Stimulated activated CD4-positive, alpha-beta T cell treated with anti-CD3 and anti-CD28 coated beads, Interleukin-1b, Interleukin-23, amount 100 ng/mL, for 4 hours (primary cell): ENCODE data around the gene TMEM72.

Experiments
- DNase-seq, 2 donors: peaks; one replicate each; pipeline ENCODE4 v3.0.0-alpha.2; 2020; ENCODE audit warnings: low read depth in 2 of 2

The TMEM72 gene

DNA sequence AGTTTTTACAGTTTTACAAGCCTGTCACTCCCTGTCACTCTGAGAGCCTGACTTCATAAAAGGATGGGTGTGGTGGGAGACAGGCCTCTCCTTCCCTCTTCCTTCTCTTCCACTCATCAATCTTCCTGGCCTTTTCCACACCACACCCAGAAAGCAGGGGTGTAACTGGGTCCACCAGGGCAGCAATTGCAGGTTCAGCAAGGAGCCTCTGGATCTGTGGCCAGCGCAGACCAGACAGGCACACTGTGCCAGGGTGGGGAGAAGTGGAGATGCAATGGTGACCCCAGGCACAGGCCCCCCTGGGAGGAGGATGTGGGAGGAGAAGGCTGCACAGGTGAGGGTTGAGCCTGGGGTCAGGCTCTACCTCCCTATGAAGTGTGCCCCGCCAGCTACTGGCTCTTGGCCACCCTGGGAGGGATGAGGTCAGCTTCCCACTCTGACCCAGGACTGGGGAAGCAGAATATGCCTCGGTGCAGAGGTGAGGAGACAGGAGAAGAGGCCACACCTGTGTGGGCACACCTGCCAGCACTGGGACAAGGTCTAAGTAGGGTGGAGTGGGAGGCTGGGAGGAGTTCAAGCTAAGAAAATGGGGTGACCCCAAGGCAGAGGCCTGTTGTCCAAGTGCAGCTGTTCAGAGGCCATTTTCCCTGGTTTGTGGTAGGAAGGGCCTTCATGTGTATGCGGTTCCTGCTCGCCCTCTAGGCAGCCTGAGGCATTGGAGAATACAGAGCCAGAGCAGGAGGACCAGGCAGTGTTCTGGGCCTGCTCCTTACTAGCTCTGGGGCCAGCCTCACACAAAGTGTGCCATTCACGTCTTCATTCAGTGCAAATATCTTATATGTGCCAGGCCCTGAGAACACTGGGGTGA, 20.2 kb upstream of the TMEM72 start:
- DNase-seq: no peak

- no peak for DNase-seq
These were observed 19.4 kb upstream of the TMEM72 start for GRCh38 chr10:44891721-44892120.

DNA sequence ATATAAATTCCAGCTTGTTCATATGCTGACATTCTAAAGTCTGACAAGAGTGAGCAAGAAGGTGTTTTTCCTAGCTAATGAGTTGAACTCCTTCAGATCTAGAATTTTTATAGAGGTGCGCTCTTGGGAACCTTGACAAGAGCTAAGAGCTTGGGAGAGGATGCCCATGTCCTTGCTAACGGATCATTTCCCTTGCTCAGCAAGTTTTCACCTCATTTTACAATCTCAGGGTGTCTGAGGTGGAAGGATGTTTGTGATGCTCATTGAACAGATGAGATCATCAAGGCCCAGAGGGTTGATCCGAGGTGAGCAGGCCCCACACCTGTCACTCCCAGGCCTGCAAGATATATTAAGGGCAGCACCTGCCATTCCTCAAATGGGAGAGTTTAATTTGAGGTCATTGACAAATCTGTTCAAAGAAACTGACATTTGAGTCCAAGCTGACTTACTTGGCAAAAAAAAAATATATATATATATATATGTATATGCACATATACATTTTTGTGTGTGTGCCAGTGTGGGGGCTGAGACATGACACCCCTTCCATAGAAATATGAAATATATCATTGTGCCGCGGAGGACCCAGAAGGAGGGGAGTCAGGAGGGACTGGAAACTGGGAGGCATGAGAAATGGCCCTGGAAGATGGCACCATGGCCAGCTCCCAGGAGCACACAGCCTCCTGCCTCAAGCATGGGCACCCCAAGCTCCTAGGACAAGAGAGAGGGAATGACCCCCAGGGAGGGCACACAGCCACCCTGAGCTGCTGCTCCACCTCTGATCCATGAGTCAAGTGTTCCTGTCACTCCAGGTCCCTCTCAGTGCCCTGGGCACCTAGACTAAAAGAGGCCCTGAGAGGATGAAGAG, 17.3 kb upstream of the TMEM72 start:
- DNase-seq: no peak

DNA sequence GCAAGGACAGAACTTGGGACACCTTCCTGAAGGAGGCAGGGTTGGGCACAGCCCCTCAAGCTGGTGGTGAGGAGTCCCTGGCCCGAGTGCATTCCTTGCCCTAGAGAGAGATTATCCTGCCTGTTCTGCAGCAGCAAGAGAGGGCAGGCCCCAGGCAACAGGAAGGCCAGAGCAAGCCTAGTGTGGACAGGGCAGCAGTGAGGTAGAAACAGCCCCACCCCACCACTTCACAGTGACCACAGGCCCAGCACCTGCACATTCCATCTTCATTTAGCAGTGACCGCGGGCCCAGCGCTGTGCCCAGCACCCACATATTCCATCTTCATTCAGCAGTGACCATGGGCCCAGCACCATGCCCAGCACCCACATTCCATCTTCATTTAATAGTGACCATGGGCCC, 16.4 kb upstream of the TMEM72 start:
- no peak for DNase-seq

DNA sequence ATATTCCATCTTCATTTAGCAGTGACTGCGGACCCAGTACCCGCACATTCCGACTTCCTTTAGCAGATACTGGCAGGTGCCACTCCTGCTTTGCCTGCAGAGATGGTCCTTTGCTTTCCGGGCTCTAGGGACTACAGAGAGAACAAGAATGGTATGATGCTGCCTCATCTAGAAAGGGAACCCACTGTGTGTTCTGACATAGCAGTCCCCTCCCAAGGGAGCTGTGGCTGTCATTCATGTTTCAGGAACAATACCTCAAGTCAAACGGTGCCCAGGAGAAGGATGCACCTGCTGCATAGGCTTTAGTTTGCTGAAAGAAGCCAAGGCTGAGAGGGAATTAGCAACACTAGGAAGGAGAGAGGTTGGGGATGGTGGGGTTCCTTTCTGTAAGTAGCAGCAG, 15.9 kb upstream of the TMEM72 start:
- no peak for DNase-seq

DNA sequence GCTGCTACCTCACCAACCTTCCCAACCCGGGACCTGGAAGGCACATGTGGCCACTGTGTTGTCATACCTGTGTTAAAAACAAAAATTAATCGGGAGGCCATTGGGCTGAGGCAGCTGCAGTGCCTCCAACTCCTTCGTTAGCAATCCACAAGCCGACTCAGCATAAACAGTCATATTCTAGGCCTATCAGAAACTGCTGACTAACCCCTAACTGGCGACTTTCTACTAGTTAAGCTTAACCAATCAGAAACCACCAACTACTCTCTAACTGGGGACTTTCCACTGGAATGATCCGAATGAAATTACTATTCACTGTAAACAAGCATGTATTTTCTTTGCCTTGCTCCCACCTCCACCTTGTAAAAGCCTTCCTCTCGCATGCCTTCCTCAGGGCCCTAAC, 14.1 kb upstream of the TMEM72 start:
- no peak for DNase-seq

DNA sequence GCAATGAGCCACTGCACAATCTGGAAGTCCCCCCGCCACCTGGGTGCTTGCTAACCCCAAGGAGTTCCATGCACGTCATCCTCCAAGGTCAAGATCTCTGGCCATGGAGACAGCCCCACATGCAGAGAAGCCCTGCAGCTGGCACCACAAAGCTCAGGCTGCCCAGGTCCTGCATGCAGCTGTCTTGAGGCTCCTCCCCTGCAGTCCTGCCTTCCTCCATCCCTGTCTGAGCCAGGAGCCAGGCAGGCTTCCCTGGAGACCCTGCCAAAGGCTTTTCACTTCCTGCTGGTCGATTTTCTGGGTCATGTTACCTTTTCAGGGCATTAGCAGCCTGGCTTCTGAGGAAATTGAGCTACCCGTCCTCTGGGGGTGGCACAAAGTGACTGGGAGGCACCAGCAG, 12.5 kb upstream of the TMEM72 start:
- no peak for DNase-seq

GRCh38 chr10:44899450-44900080, 11.6 kb upstream of the TMEM72 start:
- DNase-seq: no peak

GRCh38 chr10:44902941-44903545, 8.1 kb upstream of the TMEM72 start:
- DNase-seq: no peak

DNA sequence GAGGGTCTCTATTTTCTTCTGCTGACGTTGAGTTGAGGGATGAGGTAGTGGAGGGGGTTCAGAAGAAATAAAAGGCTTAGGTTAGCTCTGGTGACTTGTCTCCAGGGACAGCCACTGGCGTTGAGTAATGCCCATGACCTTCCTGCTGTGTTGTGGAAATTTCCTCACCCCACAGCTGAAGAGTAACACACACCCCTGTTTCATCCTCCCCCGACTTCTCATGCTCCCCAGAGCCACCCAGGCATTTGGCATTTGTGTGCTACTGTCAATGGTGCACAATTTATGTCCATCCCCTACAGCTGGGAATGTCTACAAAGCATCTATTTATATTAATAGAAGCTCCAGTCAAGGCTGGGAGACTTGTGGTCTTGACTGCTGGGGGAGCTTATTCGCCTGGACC, 4.7 kb upstream of the TMEM72 start:
- DNase-seq: no peak

DNA sequence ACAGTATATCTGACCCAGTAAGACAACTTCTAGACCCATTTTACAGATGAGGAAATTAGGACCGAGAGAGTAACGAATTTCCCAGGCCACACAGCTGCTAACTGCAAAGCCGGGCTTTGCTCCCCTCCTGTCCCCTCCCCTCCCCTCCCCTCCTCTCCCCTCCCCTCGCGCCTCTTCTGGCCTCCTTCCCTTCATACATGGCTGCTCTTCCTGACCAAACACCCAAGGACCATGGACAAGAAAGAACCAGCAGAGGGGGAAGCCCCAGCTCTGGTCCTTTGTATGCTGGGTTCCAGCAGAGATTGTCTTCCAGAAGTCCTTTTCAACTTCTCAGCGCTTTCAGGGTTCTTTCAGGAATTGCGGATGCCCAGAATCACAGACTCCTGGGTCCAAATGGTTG, 3.6 kb upstream of the TMEM72 start:
- DNase-seq: no peak

DNA sequence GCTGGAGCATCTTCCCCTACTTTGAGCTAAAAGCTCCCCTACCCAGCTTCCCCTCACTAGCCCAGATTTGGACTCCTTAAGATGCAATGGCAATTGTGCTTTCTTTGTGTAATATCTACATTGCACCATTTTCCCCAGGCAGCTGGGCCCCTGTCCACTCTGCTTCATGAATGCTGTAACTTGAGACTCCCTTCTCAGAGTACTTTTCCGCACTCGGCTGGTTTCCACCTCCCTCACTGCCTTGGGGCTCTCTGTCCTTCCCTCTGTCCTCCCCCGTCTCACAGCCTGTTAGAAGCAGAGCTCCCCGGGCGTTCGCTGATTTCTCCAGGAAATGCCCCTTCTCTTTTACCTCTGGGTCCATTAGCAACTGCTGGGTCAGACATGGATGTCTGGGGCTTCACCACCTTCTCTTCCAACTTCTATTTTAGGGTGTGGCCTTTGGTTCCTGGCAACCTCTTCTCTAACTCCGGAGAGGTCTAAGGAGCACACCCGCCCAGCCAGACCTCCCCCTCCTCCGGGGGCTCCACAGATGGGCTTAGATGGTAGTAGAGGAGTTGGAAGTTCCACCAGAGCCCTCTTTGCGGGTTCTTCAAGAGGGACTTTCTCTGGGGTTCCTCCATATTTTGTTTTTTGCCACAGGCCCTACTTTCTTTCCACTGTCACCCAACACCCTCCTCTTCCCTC, 2.9 kb upstream of the TMEM72 start:
- DNase-seq: no peak

GRCh38 chr10:44908936-44909630, 2.1 kb upstream of the TMEM72 start:
- DNase-seq: no peak

DNA sequence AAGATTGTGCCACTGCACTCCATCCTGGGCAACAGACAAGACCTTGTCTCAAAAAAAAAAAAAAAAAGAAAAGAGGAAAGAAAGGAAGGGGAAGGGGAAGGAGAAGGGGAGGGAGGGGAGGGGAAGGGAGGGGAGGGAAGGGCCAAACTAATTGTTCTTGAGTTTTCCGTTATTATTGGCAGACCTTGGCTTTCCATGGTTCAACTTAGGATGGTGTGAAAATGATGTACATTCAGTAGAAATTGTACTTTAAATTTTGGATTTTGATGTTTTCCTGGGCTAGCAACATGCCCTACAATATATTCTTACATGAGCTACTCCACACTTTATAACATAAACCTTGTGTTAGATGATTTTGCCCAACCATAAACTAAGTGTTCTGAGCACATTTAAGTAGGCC, 1.2 kb upstream of the TMEM72 start:
- DNase-seq: no peak

DNA sequence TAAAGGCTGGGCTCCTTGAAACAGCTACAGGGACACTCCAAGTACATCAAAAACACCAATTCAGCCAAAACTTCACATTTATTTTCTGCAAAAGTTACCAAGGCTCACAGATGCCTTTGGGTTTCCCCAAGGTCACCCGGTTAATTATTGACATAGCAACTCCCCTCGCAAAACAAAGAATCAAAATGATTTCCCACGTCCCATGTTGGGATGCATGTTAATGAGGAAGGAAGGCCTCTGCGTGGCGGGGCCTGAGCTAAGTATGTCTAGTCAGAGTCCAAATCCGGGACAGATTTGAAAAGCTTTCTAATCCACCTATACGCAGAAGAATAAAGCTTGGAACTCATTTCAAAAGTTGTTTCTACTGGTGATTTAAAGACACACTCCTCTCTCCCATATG, 535 bp upstream of the TMEM72 start:
- no peak for DNase-seq

GRCh38 chr10:44911951-44912350, 814 bp downstream of the TMEM72 start:
- DNase-seq: no peak

DNA sequence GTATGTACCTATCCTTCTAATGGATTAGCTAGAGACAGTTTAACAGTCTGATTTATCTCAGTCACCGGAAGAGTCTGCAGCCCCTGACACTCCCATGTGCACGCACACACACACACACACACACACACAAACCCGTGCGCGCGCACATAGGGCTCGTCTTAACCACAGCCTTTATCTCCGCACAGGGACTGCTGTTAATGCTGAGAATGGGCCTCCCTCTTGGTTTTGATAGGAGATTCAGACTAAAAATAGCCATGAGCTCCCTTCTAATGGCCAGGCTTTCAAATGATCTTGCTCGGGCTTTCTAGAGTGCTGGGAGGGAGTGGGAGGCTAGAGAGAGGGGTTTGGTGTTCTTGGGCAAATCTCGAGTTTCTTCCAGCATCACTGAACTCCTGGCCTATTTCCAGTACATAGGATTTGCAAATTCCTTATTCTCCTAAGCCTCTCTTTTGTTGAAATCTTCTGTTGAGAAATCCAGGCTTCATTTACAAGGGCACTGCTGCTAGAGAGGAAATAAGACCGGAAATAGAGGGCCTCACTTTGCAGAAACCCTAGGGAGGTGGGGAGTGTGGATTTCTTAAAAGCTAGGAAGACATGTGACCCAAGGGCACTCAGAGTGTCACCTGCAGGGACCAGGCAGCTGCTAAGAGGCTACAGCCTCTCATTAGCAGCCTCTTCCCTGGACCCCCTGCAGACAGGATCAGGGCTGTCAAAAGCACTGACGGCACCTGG, 2.4 kb downstream of the TMEM72 start:
- no peak for DNase-seq

- DNase-seq: no peak
These were observed 3.8 kb downstream of the TMEM72 start for GRCh38 chr10:44914891-44915290.

DNA sequence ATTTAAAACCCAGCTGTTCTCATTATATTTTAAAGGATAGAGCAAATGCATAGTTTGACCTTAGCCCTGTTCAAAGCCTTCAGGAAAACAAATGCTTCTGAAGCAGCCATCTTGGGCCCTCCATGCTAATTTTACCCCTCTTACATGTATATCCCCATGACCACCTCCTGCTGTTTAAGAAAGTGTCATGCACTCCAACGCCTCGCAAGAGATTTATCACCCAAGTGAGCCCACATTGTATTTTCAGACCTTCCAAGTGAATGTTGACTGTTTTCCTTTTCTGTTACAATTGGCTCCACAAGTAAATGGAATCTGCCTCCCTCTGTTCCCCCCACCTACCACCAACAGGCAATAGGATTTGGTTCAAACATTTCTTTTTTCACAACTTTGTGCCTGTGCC, 5.3 kb downstream of the TMEM72 start:
- DNase-seq: no peak

DNA sequence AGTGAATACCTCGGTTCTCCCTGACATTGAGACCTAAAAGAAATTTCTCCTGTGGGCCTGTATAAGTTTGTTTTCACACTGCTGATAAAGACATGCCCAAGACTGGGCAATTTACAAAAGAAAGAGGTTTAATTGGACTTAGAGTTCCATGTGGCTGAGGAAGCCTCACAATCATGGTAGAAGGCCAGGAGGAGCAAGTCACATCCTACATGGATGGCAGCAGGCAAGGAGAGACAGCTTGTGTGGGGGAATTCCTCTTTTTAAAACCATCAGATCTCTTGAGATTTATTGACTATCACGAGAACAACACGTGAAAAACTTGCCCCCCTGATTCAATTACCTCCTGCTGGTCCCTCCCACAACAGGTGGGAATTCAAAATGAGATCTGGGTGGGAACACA, 6.7 kb downstream of the TMEM72 start:
- no peak for DNase-seq
